ENCODE results near the gene USP9Y. TPM values are rescaled to one million over a fixed set of nuclear protein-coding genes. Genes with fewer than 3 reads are reported as not detected.
A peak's percentile ranks its signal among the peaks of the same experiment; 100 is the strongest.

Gene USP9Y
- total RNA-seq, 1 donor from 2014 or later = 25.8 TPM

GRCh38 chrY:12784521-12784920, 83.5 kb downstream of the USP9Y start:
- no peak for DNase-seq (ENCODE audit: low spot score)

GRCh38 chrY:12793999-12794398, 93.0 kb downstream of the USP9Y start:
- no peak for DNase-seq (ENCODE audit: low spot score)

GRCh38 chrY:12808046-12808445, 107.0 kb downstream of the USP9Y start:
- no peak for DNase-seq (ENCODE audit: low spot score)

GRCh38 chrY:12809034-12809433, 108.0 kb downstream of the USP9Y start:
- peak; percentile 14 for DNase-seq (ENCODE audit: low spot score)

GRCh38 chrY:12823408-12823807, 122.4 kb downstream of the USP9Y start:
- no peak for DNase-seq (ENCODE audit: low spot score)

GRCh38 chrY:12826791-12827190, 125.8 kb downstream of the USP9Y start:
- peak; percentile 8 for DNase-seq (ENCODE audit: low spot score)

GRCh38 chrY:12833284-12833683, 132.3 kb downstream of the USP9Y start:
- no peak for DNase-seq (ENCODE audit: low spot score)

GRCh38 chrY:12837550-12837949, 136.5 kb downstream of the USP9Y start:
- no peak for DNase-seq (ENCODE audit: low spot score)

GRCh38 chrY:12841368-12841767, 140.3 kb downstream of the USP9Y start:
- DNase-seq (ENCODE audit: low spot score) = no peak

GRCh38 chrY:12846793-12847192, 145.8 kb downstream of the USP9Y start:
- DNase-seq (ENCODE audit: low spot score) = no peak

- DNase-seq (ENCODE audit: low spot score) = no peak
These were observed 154.8 kb downstream of the USP9Y start for GRCh38 chrY:12855791-12856275.

- no peak for DNase-seq (ENCODE audit: low spot score)
These were observed 166.9 kb downstream of the USP9Y start for GRCh38 chrY:12867960-12868359.

- no peak for DNase-seq (ENCODE audit: low spot score)
These were observed 195.9 kb downstream of the USP9Y start for GRCh38 chrY:12896973-12897372.

- no peak for DNase-seq (ENCODE audit: low spot score)
These were observed 197.6 kb downstream of the USP9Y start for GRCh38 chrY:12898604-12899003.

GRCh38 chrY:12904618-12905516, 203.8 kb downstream of the USP9Y start, which contains the start of gene DDX3Y:
DDX3Y (plus strand) TSS chrY:12904868; CDS start chrY:12904937, 69 bp downstream.
- peak; percentile 93 for DNase-seq (ENCODE audit: low spot score)

GRCh38 chrY:12905517-12905872, 204.5 kb downstream of the USP9Y start:
- DNase-seq (ENCODE audit: low spot score) = peak; percentile 82

GRCh38 chrY:12905895-12906294, 204.9 kb downstream of the USP9Y start:
- DNase-seq (ENCODE audit: low spot score) = peak; percentile 17

Other genes starting within 250 kb of the USP9Y start
- 168 TPM for gene DDX3Y, start 203.6 kb downstream of the USP9Y start, total RNA-seq (ENCODE audit: insufficient read depth, low replicate concordance)